Fibroblast of peridontal ligament (primary cell): ENCODE results near the gene HSD3B7.
"Not testable (repeated sequence)": the region's sequence is repeated elsewhere in the genome, so short reads cannot be mapped to it uniquely, and the experiment has no call there.

Experiments
- DNase-seq: peaks from one replicate; pipeline ENCODE4 v3.0.0-alpha.2; 2010; ENCODE audit errors: extremely low read depth

Gene HSD3B7

DNA sequence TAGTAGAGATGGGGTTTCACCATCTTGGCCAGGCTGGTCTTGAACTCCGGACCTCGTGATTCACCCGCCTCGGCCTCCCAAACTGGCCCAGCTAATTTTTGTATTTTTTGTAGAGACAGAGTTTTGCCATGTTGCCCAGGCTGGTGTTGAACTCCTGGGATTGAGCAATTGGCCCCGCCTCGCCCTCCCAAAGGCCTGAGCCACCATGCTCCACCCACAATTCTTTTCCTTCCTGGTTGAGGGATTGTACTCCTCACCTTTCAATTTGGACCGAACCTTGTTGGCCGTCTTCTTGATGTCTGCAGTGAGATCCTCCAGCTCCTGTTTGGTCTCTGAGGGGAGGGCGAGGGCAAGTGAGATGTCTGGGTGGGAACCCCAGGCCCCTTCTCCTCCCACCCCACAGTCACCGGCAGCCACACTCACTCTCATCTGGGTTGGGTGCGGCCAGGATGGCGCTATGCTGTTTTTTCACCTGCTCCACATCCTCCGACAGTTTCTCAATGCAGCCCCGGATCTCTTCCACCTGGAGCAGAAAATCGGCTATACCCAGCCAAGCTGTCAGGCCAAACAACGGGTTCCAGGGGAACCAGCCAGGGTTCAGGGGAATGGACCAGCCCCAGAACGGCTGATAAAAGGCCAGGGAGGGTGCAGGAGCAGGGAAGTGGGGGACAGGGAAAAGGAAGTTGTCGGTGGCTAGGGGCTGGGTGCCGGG lies 15.8 kb downstream of the HSD3B7 start:
- no peak for DNase-seq

DNA sequence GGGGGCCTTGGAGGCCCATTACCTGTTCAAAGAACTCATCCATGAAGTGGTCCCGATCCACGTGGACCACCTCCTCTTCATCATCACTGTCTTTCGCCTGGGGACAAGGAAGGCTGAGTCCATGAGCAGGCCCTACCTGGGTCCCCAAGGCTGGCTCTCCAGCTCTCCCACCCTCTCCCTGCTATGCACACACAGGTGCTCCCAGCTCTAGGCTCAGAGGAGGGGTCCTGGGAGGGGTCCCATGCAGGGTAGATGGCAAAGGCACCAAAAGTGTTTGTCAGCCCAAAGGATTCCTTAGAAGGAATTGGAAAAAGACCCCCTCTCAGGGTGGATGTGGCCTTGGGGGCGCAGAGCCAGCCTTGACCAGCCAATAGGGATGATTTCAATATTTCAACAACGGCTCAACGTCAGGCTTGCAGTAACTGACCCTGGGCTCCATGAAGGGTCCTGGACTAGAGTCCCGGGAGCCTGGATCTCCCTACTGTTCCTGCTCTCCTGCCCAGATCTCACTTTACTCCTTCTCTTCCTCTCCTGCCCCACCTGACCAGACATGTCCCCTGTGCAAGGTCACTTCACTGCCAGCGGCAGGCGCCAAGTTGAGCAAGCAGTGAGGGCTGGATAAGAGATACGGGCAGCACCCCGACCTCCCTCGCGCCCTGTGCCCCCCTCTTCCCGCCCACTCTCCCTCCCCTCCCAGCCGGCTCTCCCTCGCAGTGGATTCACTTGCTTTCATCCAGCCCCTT lies 16.7 kb downstream of the HSD3B7 start:
- no peak for DNase-seq

DNA sequence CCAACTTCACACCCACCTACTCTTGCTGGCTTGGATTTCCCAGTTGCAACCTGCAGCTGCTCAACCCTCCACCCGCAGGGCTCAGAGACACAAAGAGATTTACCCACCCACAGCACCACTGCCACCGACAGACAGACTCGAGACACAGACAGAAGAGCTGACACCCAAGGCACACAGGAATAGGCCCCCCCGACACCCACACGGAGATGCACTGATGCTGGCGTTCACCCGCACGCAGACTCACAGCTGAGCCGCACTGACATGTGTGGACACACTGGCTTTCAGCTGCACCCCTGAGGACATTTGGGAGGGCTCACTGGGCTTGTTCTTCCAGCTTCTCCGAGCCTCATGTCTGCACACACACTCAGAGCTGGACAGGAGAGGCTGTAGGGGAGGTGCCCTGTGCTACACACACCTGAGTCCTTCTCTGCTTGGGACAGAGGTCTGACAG lies 17.3 kb downstream of the HSD3B7 start:
- no peak for DNase-seq

DNA sequence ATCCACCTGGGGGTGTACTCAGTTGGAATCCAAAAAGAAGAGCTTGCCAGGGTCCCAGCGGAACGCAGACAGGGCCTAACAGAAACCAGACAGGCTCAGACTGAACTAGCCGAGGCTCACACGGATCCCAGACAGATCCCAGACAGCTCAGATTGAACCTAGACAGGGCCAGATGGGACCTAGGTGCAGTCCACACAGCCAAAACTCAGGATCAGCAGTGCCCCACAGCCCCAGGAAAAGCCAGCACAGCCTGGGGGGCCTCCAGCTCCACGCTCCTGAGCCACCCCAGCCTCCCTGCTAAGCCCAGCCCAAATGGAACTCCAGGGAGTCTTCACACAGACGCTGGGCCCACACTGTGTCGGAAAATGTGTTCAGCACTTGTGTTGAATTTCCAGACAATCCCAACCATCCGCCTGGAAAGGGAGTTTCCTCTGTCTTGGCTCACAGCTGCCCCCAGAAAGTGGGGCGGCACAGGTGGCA lies 17.9 kb downstream of the HSD3B7 start:
- DNase-seq: no peak

DNA sequence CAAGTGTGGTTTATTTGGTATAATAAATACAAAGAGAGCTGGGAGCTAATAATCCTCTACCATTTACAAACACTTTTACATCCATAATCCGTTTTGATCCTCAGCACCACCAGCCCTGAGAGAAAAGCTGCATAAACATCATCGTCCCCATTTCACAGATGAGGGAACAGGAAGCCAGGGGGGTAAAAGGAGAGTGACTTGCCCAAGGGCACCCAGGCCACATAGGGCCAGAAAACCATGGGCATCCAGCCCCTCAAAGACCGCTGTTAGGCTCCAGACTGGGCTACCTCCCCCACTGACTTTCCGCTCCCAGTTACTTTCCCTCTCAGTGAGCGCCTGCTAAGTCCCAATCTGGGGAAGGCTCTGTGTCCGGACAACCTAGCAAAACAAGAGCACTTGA lies 18.7 kb downstream of the HSD3B7 start:
- no peak for DNase-seq

DNA sequence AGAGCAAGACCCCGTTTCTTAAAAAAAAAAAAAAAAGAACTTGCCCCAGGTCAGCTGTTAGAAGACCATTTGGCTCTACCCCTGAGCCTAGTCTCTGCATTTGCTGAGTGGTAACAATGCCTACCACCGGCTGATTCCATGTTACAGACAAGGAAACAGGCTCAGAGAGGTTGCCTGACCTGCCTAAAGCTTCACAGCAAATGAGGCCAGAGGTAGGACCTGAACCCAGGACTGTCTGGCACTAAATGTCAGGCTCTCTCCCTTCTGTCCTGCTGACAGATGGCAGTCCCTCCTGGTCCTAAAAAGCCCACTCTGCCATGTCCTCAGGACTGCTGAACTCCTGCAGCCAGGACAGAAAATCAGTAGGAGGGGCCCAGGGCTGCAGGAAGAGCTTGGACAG lies 19.7 kb downstream of the HSD3B7 start:
- DNase-seq: no peak

DNA sequence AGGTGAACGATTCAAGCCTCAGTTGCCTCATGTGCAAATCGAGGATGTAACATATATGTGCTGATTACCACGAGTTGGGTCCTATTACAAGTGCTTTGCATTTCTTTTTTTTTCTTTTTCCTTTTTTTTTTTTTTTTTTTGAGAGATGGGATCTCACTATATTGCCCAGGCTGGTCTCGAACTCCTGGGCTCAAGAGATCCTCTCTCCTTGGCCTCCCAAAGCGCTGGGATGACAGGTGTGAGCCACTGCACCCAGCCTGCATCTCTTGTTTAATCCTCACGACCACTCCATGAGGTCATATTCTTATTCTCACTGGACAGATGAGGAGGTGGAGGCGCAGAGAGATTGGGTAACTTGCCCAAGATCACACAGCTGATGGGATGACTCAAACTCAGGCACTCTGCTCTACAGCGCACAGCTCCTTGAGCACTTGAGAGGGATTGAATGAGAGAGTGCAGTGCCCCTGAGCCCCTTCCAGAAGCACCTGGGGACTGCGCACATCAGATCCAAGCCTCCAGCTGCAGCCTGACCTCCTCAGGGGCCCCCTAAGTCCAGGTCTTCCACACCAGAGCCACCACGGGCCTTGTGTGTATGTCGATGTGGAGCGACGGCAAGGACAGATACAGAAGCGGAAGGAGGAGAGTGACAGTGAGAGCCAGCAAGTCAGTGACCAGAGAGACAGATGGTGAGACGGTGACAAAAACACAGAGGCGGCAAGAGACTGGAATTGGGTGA lies 20.5 kb downstream of the HSD3B7 start:
- no peak for DNase-seq

DNA sequence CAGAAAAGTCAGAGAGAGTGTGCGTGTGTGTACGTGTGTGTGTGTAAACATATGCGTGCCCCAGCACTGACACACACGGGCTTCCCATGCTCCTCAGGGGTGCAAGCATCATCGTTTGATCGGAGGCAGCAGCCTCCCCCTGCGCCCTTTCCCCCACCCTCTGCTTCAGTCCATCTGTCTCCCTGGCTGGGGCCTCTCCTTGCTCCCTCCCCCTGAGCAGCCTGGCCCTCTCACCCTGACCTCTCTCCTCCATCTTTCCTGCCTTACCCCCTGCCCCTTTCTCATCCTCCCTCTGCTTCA lies 21.0 kb downstream of the HSD3B7 start:
- DNase-seq: no peak

DNA sequence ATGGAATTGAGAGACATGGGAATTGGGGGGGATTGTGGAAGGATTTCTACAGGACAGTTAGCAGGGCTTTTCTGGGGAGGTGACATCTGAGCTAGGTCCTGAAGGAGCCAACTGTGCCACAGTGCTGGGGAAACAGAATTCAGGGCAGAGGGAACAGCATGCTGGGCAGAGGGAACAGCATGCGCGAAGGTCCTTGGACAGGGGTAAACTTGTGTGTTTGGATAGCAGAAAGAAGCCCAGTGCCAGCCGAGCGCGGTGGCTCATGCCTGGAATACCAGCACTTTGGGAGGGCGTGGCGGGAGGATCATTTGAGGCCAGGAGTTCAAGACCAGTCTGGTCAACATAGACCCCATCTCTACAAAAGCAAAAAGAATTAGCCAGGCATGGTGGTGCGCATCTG lies 21.6 kb downstream of the HSD3B7 start:
- no peak for DNase-seq

DNA sequence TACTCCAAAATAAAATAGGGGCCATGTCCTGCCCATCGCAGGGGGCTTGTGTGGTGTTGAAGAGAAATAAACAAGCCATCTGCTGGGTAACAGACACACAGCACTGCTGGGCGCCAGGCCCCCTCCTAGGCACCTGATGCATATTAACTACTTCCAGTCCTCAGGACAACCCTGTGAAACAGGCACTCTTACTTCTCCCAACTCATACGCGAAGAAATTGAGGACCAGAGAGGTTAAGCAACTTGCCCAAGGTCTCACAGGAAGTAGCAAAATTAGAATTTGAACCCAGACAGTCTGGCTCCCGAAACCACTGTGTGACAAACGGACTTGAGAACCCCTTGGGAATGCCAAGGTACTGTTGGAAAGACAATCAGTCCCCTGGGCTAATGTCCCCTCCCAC lies 22.7 kb downstream of the HSD3B7 start:
- no peak for DNase-seq

DNA sequence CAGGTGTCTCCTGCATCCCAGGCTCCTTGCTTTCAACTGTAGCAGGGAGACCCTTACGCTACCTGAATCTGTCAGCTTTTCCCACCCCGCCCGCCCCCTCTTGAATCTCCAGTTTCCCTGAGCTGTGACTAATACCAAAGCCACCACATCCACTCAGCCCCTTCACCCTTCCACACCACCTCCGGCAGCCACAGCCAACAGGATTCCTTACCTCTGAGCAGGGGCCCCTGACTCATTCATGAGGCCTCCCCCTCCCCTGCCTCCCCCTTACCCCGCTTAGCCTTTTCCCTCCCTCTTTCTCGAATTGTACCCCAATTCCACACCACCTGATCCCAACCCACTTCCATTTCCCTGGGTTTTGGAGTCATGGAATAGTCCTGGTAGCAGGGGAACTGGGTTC lies 23.1 kb downstream of the HSD3B7 start:
- DNase-seq: no peak

DNA sequence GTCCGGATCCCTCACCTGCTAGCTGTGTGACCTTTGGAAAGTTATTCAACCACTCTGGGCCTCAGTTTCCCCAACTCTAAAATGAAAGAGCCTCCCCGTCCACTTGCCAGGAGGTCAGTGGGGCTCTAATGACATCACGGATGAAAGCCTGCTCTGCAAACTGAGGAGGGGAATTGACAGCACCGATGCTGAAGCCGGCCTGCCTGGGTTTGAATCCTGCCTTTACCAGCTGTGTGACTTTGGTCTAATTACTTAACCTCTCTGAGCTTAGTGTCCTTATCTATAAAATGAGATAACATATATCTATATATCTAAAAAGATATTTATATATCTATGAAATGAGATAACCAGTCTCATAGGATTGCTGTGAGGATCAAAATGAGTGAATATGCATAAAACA lies 23.5 kb downstream of the HSD3B7 start:
- DNase-seq: no peak

DNA sequence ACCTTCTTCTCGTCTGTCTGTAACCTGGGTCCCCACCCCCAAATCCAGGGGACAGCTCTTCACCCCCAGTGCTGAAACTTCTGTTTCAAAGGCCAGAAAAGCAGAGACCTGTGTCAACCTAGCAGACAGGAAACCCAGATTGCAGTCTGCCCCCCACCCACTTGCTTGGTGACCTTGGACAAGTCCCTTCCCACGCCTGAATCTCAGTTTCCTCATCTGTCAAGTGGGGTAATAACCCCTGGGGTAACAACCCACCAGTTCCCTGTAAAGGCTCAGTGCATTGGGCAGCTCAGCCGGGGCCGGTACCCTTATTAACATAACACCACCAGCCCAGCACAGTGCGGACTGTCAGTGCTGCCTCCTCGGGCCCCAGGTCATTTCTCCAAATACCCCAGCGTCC lies 24.1 kb downstream of the HSD3B7 start:
- no peak for DNase-seq

DNA sequence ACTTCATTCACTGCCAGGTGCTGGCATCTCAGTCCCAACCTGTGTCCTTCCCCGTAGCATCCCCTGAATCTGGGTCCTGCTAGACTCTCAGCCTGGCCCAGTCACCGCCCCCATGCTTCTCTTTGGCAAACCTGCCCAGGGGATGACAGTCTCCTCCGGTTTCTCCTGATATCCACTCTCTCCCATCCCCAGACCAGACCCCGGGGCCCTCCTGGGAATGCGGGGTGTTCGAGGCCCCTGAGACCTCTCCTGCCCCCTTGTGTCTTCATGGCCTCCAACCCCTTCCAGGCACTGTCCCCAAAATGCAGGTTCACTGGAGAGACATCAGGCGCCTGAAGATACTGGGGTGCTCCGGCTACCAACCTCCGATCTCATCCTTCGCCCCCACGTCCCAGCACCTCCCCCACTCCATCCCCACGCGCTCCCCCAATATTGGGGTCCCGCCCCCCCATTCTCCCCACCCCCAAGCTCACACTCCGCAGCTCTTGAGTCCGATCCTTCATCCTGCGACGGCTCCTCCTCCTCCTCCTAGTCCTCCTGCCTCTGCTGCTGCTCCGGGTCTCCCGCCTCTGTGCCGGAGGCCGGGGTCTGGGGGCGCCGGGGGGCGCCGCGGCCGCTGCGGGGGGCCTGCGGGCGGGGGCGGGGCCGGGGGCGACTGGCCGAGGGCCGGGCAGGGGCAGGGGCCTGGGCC lies 25.0 kb downstream of the HSD3B7 start:
- DNase-seq: no peak

DNA sequence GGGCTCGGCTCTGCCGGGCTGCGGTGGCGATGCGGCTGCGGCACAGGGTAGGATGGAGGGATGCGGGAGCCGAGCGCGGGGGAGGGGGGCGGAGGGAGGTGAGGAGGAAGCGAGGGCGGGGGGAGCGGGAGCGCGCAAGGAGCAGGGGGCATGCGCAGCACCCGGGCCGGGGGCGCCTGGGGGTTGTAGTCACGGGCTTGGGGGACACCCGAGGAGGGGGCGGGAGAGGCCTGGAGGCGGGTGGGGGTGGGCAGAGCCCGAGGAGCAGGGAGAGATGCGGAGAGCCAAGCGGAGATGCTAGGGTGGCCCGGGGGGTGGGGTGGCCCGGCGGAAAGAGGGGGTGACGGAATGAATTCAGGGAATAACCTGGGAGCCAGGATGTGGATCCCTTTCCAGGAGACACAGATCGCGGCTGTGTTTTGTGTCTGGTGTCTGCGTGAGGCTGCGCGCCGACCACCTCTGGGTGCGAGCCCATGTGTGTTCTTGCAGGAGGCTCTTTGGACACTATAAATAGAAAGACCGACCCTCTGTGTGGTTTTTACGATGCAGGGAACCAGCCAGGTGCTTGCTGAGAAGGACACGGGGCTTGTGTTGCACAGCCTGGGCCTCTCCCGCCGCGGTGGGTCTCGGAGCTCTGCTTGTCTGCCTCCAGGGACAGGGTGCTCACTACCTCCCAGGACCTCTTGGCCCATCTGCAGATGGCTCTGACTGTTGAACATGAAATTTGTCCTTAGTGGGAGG lies 25.7 kb downstream of the HSD3B7 start, which contains the start of gene STX1B:
TSS of gene STX1B (minus strand) at position 54 of the 741 bp plus-strand sequence. CDS start 242 bp downstream, outside the sequence.
- DNase-seq: no peak

DNA sequence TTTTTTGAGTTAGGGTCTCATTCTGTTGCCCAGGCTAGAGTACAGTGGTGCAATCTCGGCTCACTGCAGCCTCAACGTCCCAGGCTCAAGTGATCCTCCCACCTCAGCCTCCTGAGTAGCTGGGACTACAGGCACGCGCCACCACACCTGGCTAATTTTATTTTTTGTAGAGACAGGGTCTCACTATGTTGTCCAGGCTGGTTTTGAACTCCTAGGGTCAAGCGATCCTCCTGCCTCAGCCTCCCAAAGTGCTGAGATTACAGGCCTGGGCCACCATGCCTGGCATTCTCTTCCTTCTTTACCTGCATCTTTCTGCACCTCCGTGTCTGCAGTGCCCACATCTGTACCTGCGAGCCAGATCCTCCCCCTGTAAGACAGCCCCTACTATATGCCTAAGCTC lies 26.8 kb downstream of the HSD3B7 start:
- not testable (repeated sequence) for DNase-seq

DNA sequence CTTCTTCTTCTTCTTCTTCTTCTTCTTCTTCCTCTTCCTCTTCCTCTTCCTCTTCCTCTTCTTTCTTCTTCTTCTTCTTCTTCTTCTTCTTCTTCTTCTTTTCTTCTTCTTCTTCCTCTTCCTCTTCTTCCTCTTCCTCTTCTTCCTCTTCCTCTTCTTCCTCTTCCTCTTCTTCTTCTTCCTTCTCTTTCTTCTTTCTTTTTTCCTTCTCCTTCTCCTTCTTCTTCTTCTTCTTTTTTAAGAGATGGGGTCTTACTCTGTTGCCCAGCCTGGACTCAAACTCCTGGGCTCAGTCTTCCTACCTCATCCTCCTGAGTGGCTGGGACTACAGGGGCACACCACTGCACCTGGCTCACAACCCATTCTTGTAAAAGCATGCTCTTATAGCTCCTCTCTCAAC lies 28.3 kb downstream of the HSD3B7 start:
- DNase-seq: not testable (repeated sequence)

DNA sequence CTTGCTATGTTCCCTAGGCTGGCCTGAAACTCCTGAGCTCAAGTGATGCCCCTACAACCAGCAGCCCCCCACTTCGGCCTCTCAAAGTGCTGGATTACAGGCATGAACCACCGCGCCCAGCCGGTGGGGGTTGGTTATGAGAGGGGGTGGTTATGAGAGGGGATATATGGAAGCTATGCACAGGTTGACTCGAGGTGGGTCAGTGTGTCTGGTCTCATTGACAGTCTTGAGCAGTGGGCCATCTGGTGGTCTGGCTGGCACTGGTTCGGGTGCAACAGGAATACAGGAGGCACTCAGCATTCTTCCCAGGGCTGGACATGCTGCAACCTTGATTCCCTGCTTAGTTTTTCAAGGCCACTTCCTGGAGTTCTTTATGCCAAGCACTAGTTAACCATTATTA lies 31.0 kb downstream of the HSD3B7 start:
- DNase-seq: no peak

DNA sequence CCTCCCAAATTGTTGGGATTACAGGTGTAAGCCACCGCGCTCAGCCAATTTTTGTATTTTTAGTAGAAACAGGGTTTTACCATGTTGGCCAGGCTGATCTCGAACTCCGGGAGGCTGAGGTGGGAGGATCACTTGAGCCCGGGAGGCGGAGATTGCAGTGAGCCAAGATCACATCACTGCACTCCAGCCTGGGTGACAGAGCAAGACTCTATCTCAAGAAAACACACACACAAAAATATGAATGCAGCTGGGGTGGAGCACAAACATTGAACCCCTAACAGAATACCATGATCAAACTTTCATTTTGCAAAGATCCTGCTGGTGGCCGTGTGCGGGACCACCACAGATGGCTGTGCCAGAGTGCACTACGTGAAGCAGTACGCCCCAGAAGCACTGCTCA lies 32.7 kb downstream of the HSD3B7 start:
- DNase-seq: not testable (repeated sequence)

DNA sequence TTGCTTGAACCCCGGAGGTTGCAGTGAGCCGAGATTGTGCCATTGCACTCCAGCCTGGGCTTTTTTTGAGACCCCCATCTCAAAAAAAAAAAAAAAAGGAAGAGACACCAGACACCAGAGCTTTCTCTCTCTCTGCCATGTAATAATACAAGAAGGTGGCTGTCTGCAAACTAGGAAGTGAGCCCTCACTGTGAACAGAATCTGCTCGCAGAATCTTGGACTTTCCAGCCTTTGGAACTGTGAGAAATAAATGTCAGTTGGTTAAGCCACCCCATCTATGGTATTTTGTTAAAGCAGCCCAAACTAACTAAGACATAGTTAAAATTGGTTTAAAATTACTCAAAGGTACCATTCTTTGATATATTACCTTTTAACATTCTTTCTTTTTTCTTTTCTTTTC lies 35.5 kb downstream of the HSD3B7 start:
- no peak for DNase-seq

DNA sequence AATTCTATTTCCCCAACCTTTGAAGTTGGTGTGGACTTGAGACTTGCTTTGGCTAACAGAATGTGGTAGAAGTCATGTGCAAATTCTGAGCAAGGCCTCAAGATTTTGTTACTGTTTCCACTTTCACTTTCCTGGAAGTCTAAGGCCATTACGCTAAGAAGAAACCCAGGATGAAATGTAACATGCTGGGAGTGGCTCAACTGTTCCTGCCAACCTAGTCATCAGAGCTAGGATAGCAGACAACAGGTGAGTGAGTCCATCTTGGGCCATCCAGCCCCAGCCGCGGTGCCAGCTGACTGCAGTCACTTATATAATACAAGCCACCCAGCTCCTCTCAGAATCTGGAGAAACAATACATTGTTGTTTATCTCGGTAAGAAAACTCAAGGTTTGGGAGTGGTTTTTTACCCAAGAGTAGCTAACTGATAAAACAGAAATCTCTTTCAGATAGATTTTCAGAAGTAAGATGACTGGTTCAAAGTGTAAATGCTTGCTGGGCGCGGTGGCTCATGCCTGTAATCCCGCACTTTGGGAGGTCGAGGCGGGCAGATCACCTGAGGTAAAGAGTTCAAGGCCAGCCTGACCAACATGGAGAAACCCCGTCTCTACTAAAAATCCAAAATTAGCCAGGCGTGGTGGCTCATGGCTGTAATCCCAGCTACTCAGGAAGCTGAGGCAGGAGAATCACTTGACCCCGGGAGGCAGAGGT lies 37.7 kb downstream of the HSD3B7 start:
- DNase-seq: no peak
